IMR-90 (cell line): ENCODE measurements around the gene AHCTF1. TPM values are rescaled to one million over a fixed set of nuclear protein-coding genes. Genes with fewer than 3 reads are reported as not detected.

Experiments used
- ATAC-seq: fragments of 200-7000 bp; cut with Tn5 transposase; 2 replicates; pipeline ENCODE4 v1.9.1; 2020; ENCODE audit warnings: low read depth, mild to moderate bottlenecking, moderate library complexity
- BruUV-seq: library from RNA; stranded (reverse); fragments of 400-500 nt; replicated peaks from 2 replicates; lab custom pipeline; 2021; lab: Mats Ljungman, UMichigan
- CTCF ChIA-PET: fragments of 300-600 bp; formaldehyde crosslinking; extraction: SDS; loops from one replicate; lab custom pipeline; 2021; ENCODE audit warnings: antibody characterized with exemption; lab: Yijun Ruan, JAX
- POLR2A ChIA-PET: fragments of 300-600 bp; sonication (Branson Sonifier 250); formaldehyde crosslinking; loops from one replicate; lab custom pipeline; 2022; ENCODE audit warnings: antibody characterized with exemption; ENCODE audit not compliant: unreplicated experiment; lab: Charles Lee
- DNase-seq: peaks from one replicate; pipeline ENCODE4 v3.0.0; 2013
- H2AFZ ChIP-seq: replicated peaks from 2 replicates; pipeline ENCODE3; 2013; ENCODE audit warnings: low read length, mild to moderate bottlenecking; ENCODE audit not compliant: poor library complexity
- H2AK5ac ChIP-seq: 2 replicates; pipeline ENCODE4 v1.6.1; 2013; ENCODE audit warnings: low read depth, low read length, inconsistent platforms
- H2AK9ac ChIP-seq: replicated peaks from 2 replicates; pipeline ENCODE3; 2013; ENCODE audit warnings: mild to moderate bottlenecking, low read depth, low read length, moderate library complexity; ENCODE audit not compliant: poor library complexity
- H2BK120ac ChIP-seq: 2 replicates; pipeline ENCODE4 v1.6.1; 2013; ENCODE audit warnings: low read depth, low read length, inconsistent platforms
- H2BK15ac ChIP-seq: 3 replicates; pipeline ENCODE4 v1.6.1; 2013; ENCODE audit warnings: low read depth, low read length, inconsistent platforms
- H2BK20ac ChIP-seq: 2 replicates; pipeline ENCODE4 v1.6.1; 2013; ENCODE audit warnings: low read depth, mild to moderate bottlenecking, inconsistent platforms, low read length, moderate library complexity
- H2BK5ac ChIP-seq: 2 replicates; pipeline ENCODE4 v1.6.1; 2013; ENCODE audit warnings: mild to moderate bottlenecking, low read depth, low read length, inconsistent platforms; ENCODE audit not compliant: poor library complexity, severe bottlenecking
- H3K14ac ChIP-seq: replicated peaks from 2 replicates; pipeline ENCODE4 v1.6.1; 2013; ENCODE audit warnings: low read depth, low read length, inconsistent platforms
- H3K18ac ChIP-seq: 2 replicates; pipeline ENCODE4 v1.6.1; 2013; ENCODE audit warnings: low read depth, low read length, control low read depth
- H3K23ac ChIP-seq: 2 replicates; pipeline ENCODE4 v1.6.1; 2013; ENCODE audit warnings: low read depth, low read length, inconsistent platforms
- H3K27ac ChIP-seq: 2 replicates; pipeline ENCODE4 v1.5.1; 2013; ENCODE audit warnings: mild to moderate bottlenecking, control low read depth, low read length; ENCODE audit not compliant: insufficient read depth
- H3K27me3 ChIP-seq: 2 replicates; pipeline ENCODE4 v1.6.1; 2013; ENCODE audit warnings: low read length; ENCODE audit not compliant: control insufficient read depth, insufficient read depth
- H3K36me3 ChIP-seq: 2 replicates; pipeline ENCODE4 v1.6.1; 2013; ENCODE audit warnings: low read length, mixed read lengths; ENCODE audit not compliant: control insufficient read depth, insufficient read depth
- H3K4ac ChIP-seq: 2 replicates; pipeline ENCODE4 v1.6.1; 2013; ENCODE audit warnings: low read depth, low read length, inconsistent platforms
- H3K4me1 ChIP-seq: 2 replicates; pipeline ENCODE4 v1.6.1; 2013; ENCODE audit warnings: low read length, mixed read lengths; ENCODE audit not compliant: control insufficient read depth, insufficient read depth
- H3K4me2 ChIP-seq: 2 replicates; pipeline ENCODE4 v1.6.1; 2013; ENCODE audit warnings: low read depth, mild to moderate bottlenecking, control low read depth, low read length, moderate library complexity
- H3K4me3 ChIP-seq: 2 replicates; pipeline ENCODE4 v1.5.1; 2013; ENCODE audit warnings: low read depth, mild to moderate bottlenecking, control low read depth, low read length, moderate library complexity; ENCODE audit not compliant: insufficient read depth
- H3K56ac ChIP-seq: 2 replicates; pipeline ENCODE4 v1.6.1; 2013; ENCODE audit warnings: low read length, inconsistent platforms; ENCODE audit not compliant: insufficient read depth; ENCODE audit errors: extremely low read depth
- H3K79me1 ChIP-seq, 2 experiments: 2 replicates each; pipeline ENCODE4 v1.6.1; 2013; ENCODE audit warnings: low read length in 2 of 2, inconsistent platforms in 1 of 2, low read depth in 1 of 2
- H3K9ac ChIP-seq: 2 replicates; pipeline ENCODE4 v1.6.1; 2013; ENCODE audit warnings: low read depth, low read length, control low read depth
- H3K9me1 ChIP-seq: 2 replicates; pipeline ENCODE4 v1.6.1; 2013; ENCODE audit warnings: low read length, inconsistent platforms; ENCODE audit not compliant: insufficient read depth
- H3K9me3 ChIP-seq: 2 replicates; pipeline ENCODE4 v1.6.1; 2013; ENCODE audit warnings: low read length; ENCODE audit not compliant: control insufficient read depth, insufficient read depth
- H4K20me1 ChIP-seq: 2 replicates; pipeline ENCODE4 v1.6.1; 2013; ENCODE audit warnings: low read length, inconsistent platforms; ENCODE audit not compliant: insufficient read depth
- H4K5ac ChIP-seq: 2 replicates; pipeline ENCODE4 v1.6.1; 2013; ENCODE audit warnings: mild to moderate bottlenecking, low read depth, low read length, control low read depth
- H4K8ac ChIP-seq, 2 experiments: 2 replicates each; pipeline ENCODE4 v1.6.1; 2013; ENCODE audit warnings: low read depth in 2 of 2, low read length in 2 of 2, control low read depth in 1 of 2, inconsistent platforms in 1 of 2
- H4K91ac ChIP-seq: 2 replicates; pipeline ENCODE4 v1.6.1; 2013; ENCODE audit warnings: low read depth, low read length, inconsistent platforms; ENCODE audit not compliant: insufficient read depth
- BHLHE40 ChIP-seq: fragments of 150-350 bp; IDR thresholded peaks from 2 replicates; pipeline ENCODE4 v1.6.1; 2016; ENCODE audit warnings: mild to moderate bottlenecking, low read depth, low read length
- CEBPB ChIP-seq: IDR thresholded peaks from 2 replicates; pipeline ENCODE4 v1.6.1; 2012; ENCODE audit warnings: low read depth, low read length, improper control_type of control experiment
- CHD1 ChIP-seq: IDR thresholded peaks from 2 replicates; pipeline ENCODE4 v1.6.1; 2012; ENCODE audit warnings: low read depth, low read length, improper control_type of control experiment
- ELK1 ChIP-seq: fragments of 150-350 bp; IDR thresholded peaks from 2 replicates; pipeline ENCODE4 v1.6.1; 2016; ENCODE audit warnings: low read depth, mild to moderate bottlenecking, low read length, moderate library complexity, borderline replicate concordance
- MAZ ChIP-seq: IDR thresholded peaks from 2 replicates; pipeline ENCODE4 v1.6.1; 2012; ENCODE audit warnings: low read depth, mild to moderate bottlenecking, low read length, improper control_type of control experiment, moderate library complexity, borderline replicate concordance
- MXI1 ChIP-seq: IDR thresholded peaks from 2 replicates; pipeline ENCODE4 v1.6.1; 2012; ENCODE audit warnings: low read depth, mild to moderate bottlenecking, low read length, moderate library complexity, borderline replicate concordance
- NFE2L2 ChIP-seq: fragments of 150-350 bp; IDR thresholded peaks from 2 replicates; pipeline ENCODE4 v1.6.1; 2016; ENCODE audit warnings: low read depth, mild to moderate bottlenecking, low read length
- RCOR1 ChIP-seq: IDR thresholded peaks from 2 replicates; pipeline ENCODE4 v1.6.1; 2012; ENCODE audit warnings: mild to moderate bottlenecking, low read length, improper control_type of control experiment; ENCODE audit not compliant: insufficient replicate concordance
- RFX5 ChIP-seq: IDR thresholded peaks from 2 replicates; pipeline ENCODE4 v1.8.0; 2012; ENCODE audit warnings: low read depth, mild to moderate bottlenecking, low read length, moderate library complexity
- WGBS, 2 experiments: methylation state at CpG; one replicate each; pipeline versions ENCODE4 v1.1.5 to v1.1.7; 2013; ENCODE audit warnings: missing lambda C conversion rate in 2 of 2; ENCODE audit not compliant: insufficient read length in 1 of 2; ENCODE audit errors: extremely low coverage in 2 of 2; 5-methylcytosine and 5-hydroxymethylcytosine counted together
- dilution Hi-C: fragments of 300-500 bp; cut with HindIII; formaldehyde crosslinking; loops from one replicate; pipeline ENCODE4 v1.14.3; 2018; ENCODE audit warnings: low sequenced_read_pairs; ENCODE audit not compliant: unreplicated experiment
- in situ Hi-C: fragments of 300-500 bp; cut with MboI; formaldehyde crosslinking; loops from 3 replicates; pipeline ENCODE4 v1.14.3; 2019; ENCODE audit warnings: low sequenced_read_pairs, inconsistent platforms, mixed read lengths
- intact Hi-C: fragments of 100-400 bp; cut with micrococcal nuclease; formaldehyde crosslinking; loops from 2 replicates; pipeline ENCODE4 v1.10.0; 2022
- polyA plus RNA-seq, 3 experiments: library from polyadenylated mRNA; depleted of rRNA; stranded (reverse); fragments of >200 nt; gene quantifications; 2 replicates each; pipeline ENCODE4 v1.2.3, GENCODE V29; 2012; ENCODE audit warnings: low replicate concordance in 1 of 3
- total RNA-seq: library from RNA; depleted of rRNA; stranded (reverse); fragments of >200 nt; gene quantifications from 2 replicates; pipeline ENCODE4 v1.2.3, GENCODE V29; 2012
- TF ChIP-seq, protein P1 (sequence below): conservative IDR thresholded peaks from 2 replicates; pipeline ENCODE4 v1.5.1; 2012; ENCODE audit warnings: mild to moderate bottlenecking, low read depth, low read length, improper control_type of control experiment

The AHCTF1 gene
- total and polyA plus RNA-seq, 2 of the 4 experiments (the other 2 are of a cell fraction) = 8.9 to 29.0 TPM

GRCh38 chr1:246888522-246888921, 43.2 kb downstream of the AHCTF1 start:
- Histone ChIP-seq H3K9ac (no peak overlapping the region), H3K27ac (no peak overlapping the region), H3K4ac (no peak overlapping the region), H2AK5ac (no peak overlapping the region), H4K5ac (no peak overlapping the region), H3K9me1 (no peaks in the 10 kb centered on the region), H4K91ac (no peak overlapping the region), H3K14ac (no peak overlapping the region), H3K56ac (no peak overlapping the region), H3K4me2 (no peak overlapping the region), H3K4me3 (no peak overlapping the region), H2BK120ac (no peak overlapping the region), H4K20me1 (no peaks in the 10 kb centered on the region), H3K18ac (no peak overlapping the region), H3K27me3 (no peaks in the 10 kb centered on the region), H3K4me1 (no peaks in the 10 kb centered on the region), H2BK5ac (no peak overlapping the region), H2AFZ (no peak overlapping the region), H2BK15ac (no peak overlapping the region), H2BK20ac (no peak overlapping the region), H4K8ac (no peak overlapping the region), H3K9me3 (no peaks in the 10 kb centered on the region), H3K79me1 (peaks cover 4 to 5% of the 10 kb centered on the region in 2 experiments; a peak in 2 of 4 replicates), H3K36me3 (peaks cover 22% of the 10 kb centered on the region), H2AK9ac (no peak overlapping the region), H3K23ac (no peak overlapping the region)
- no peak for ATAC-seq
- DNase-seq = no peak
- TF ChIP-seq NFE2L2 (no peak), ELK1 (no peak), MAZ (no peak), CHD1 (no peak), BHLHE40 (no peak), RFX5 (no peak), RCOR1 (no peak), MXI1 (no peak), CEBPB (no peak)
- TF ChIP-seq, protein P1, sequence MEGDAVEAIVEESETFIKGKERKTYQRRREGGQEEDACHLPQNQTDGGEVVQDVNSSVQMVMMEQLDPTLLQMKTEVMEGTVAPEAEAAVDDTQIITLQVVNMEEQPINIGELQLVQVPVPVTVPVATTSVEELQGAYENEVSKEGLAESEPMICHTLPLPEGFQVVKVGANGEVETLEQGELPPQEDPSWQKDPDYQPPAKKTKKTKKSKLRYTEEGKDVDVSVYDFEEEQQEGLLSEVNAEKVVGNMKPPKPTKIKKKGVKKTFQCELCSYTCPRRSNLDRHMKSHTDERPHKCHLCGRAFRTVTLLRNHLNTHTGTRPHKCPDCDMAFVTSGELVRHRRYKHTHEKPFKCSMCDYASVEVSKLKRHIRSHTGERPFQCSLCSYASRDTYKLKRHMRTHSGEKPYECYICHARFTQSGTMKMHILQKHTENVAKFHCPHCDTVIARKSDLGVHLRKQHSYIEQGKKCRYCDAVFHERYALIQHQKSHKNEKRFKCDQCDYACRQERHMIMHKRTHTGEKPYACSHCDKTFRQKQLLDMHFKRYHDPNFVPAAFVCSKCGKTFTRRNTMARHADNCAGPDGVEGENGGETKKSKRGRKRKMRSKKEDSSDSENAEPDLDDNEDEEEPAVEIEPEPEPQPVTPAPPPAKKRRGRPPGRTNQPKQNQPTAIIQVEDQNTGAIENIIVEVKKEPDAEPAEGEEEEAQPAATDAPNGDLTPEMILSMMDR = no peak
- intact Hi-C loops = no loop called here
- dilution Hi-C loops = no loop called here
- POLR2A ChIA-PET = no interaction called here
- WGBS, 2 experiments = 100% methylated on average over 1 of the region's 2 CpGs; no CpG with 5 or more reads in 1 of the 2 experiments
- in situ Hi-C loops = no loop called here
- CTCF ChIA-PET = no interaction called here
- no TSS peak for BruUV-seq
